MM.1S (cell line): ENCODE data around the gene ZBTB46.

Source experiments
- DNase-seq: peaks from one replicate; pipeline ENCODE4 v3.0.0-alpha.2; 2015
- H2AFZ ChIP-seq: fragments of 300-600 bp; sonication (generic); 2 replicates; pipeline ENCODE4 v1.6.0; 2016; ENCODE audit warnings: antibody characterized with exemption, low read length
- H3F3A ChIP-seq: fragments of 300-600 bp; sonication (generic); 2 replicates; pipeline ENCODE4 v1.6.1; 2016; ENCODE audit warnings: mild to moderate bottlenecking, antibody characterized with exemption, low read length, moderate library complexity, mixed read lengths; ENCODE audit not compliant: insufficient read depth
- H3K27ac ChIP-seq: fragments of 300-600 bp; sonication (generic); 2 replicates; pipeline ENCODE4 v1.5.1; 2016; ENCODE audit warnings: mild to moderate bottlenecking, low read length
- H3K27me3 ChIP-seq: fragments of 300-600 bp; sonication (generic); replicated peaks from 2 replicates; pipeline ENCODE4 v1.6.0; 2016; ENCODE audit warnings: low read length; ENCODE audit not compliant: insufficient read depth
- H3K36me3 ChIP-seq: fragments of 300-600 bp; sonication (generic); replicated peaks from 2 replicates; pipeline ENCODE4 v1.6.1; 2016; ENCODE audit warnings: mild to moderate bottlenecking, low read length, mixed read lengths; ENCODE audit not compliant: insufficient read depth
- H3K4me1 ChIP-seq: fragments of 300-600 bp; sonication (generic); 2 replicates; pipeline ENCODE4 v1.6.1; 2016; ENCODE audit warnings: low read length, mixed read lengths
- H3K4me2 ChIP-seq: fragments of 300-600 bp; sonication (generic); 2 replicates; pipeline ENCODE4 v1.6.0; 2016; ENCODE audit warnings: low read depth, low read length
- H3K4me3 ChIP-seq: fragments of 300-600 bp; sonication (generic); 2 replicates; pipeline ENCODE4 v1.5.1; 2016; ENCODE audit warnings: low read length, mixed read lengths
- H3K79me2 ChIP-seq: fragments of 300-600 bp; sonication (generic); 2 replicates; pipeline ENCODE4 v1.6.1; 2016; ENCODE audit warnings: mixed run types, low read length, mixed read lengths
- H3K9ac ChIP-seq: fragments of 300-600 bp; sonication (generic); 2 replicates; pipeline ENCODE4 v1.6.1; 2016; ENCODE audit warnings: low read length, mixed read lengths
- H3K9me2 ChIP-seq: fragments of 300-600 bp; sonication (generic); replicated peaks from 2 replicates; pipeline ENCODE4 v1.6.1; 2016; ENCODE audit warnings: mild to moderate bottlenecking, low read length, mixed read lengths; ENCODE audit not compliant: insufficient read depth
- H3K9me3 ChIP-seq: fragments of 300-600 bp; sonication (generic); replicated peaks from 2 replicates; pipeline ENCODE4 v1.6.1; 2016; ENCODE audit warnings: mild to moderate bottlenecking, low read length, mixed read lengths; ENCODE audit not compliant: insufficient read depth
- H4K20me1 ChIP-seq: fragments of 300-600 bp; sonication (generic); 2 replicates; pipeline ENCODE4 v1.6.1; 2016; ENCODE audit warnings: mild to moderate bottlenecking, low read length, moderate library complexity, mixed read lengths; ENCODE audit not compliant: insufficient read depth
- CTCF ChIP-seq: fragments of 300-600 bp; sonication (generic); IDR thresholded peaks from 2 replicates; pipeline ENCODE4 v1.5.1; 2016; ENCODE audit warnings: antibody characterized with exemption, low read length, mixed read lengths
- EZH2 ChIP-seq: fragments of 300-600 bp; sonication (generic); optimal IDR thresholded peaks from 2 replicates; pipeline ENCODE3; 2017; ENCODE audit warnings: low read depth, mild to moderate bottlenecking, antibody characterized with exemption, low read length, mixed read lengths
- EZH2phosphoT487 ChIP-seq: fragments of 300-600 bp; sonication (generic); IDR thresholded peaks from 2 replicates; pipeline ENCODE4 v1.6.1; 2018; ENCODE audit warnings: antibody characterized with exemption, low read length

ZBTB46 gene

GRCh38 chr20:63718996-63719395, 112.1 kb downstream of the ZBTB46 start:
- no peak overlapping the region for H3K27ac ChIP-seq
- no peaks in the 10 kb centered on the region for H3F3A ChIP-seq
- no peak overlapping the region for H3K4me2 ChIP-seq
- TF ChIP-seq EZH2 (no peak), EZH2phosphoT487 (no peak), CTCF (no peak)
- H3K9ac ChIP-seq = no peak overlapping the region
- no peaks in the 10 kb centered on the region for H3K27me3 ChIP-seq
- H4K20me1 ChIP-seq = no peaks in the 10 kb centered on the region
- DNase-seq = no peak
- H3K9me2 ChIP-seq = no peaks in the 10 kb centered on the region
- peaks cover 2% of the 10 kb centered on the region for H3K36me3 ChIP-seq
- no peak overlapping the region for H2AFZ ChIP-seq
- peaks cover 56% of the 10 kb centered on the region for H3K79me2 ChIP-seq
- no peaks in the 10 kb centered on the region for H3K9me3 ChIP-seq
- H3K4me1 ChIP-seq = no peaks in the 10 kb centered on the region
- no peak overlapping the region for H3K4me3 ChIP-seq

GRCh38 chr20:63714858-63715257, 116.2 kb downstream of the ZBTB46 start:
- Histone ChIP-seq H3K36me3 (peaks cover 12% of the 10 kb centered on the region), H4K20me1 (no peaks in the 10 kb centered on the region), H3K79me2 (peaks cover 79% of the 10 kb centered on the region), H3K4me1 (no peaks in the 10 kb centered on the region), H3K9ac (no peak overlapping the region), H3K27me3 (no peaks in the 10 kb centered on the region), H3K4me2 (no peak overlapping the region), H3K4me3 (no peak overlapping the region), H3F3A (no peaks in the 10 kb centered on the region), H3K9me2 (no peaks in the 10 kb centered on the region), H3K9me3 (no peaks in the 10 kb centered on the region), H3K27ac (no peak overlapping the region), H2AFZ (no peak overlapping the region)
- no peak for DNase-seq
- TF ChIP-seq CTCF = no peak
- TF ChIP-seq EZH2phosphoT487 = no peak
- TF ChIP-seq EZH2 = no peak

- Histone ChIP-seq H3K4me2 (no peak overlapping the region), H4K20me1 (no peaks in the 10 kb centered on the region)
Measured at GRCh38 chr20:63712191-63712590, 118.9 kb downstream of the ZBTB46 start.

More at GRCh38 chr20:63712191-63712590, 118.9 kb downstream of the ZBTB46 start:
- TF ChIP-seq CTCF (no peak), EZH2phosphoT487 (no peak), EZH2 (no peak)
- Histone ChIP-seq H3K9ac (no peak overlapping the region), H3K9me2 (no peaks in the 10 kb centered on the region), H3K4me1 (peaks cover 8% of the 10 kb centered on the region), H3K4me3 (no peak overlapping the region), H3K27ac (no peak overlapping the region), H3K27me3 (no peaks in the 10 kb centered on the region), H3K79me2 (peaks cover 81% of the 10 kb centered on the region), H3F3A (0 out of 2 replicates have a peak, but pooled peaks cover 2% of the 10 kb centered on the region), H3K36me3 (peaks cover 10% of the 10 kb centered on the region), H3K9me3 (no peaks in the 10 kb centered on the region), H2AFZ (no peak overlapping the region)
- DNase-seq = no peak
